Heart left ventricle (tissue), 16 donors: ENCODE results near the gene SNX30. TPM values are rescaled to one million over a fixed set of nuclear protein-coding genes. Genes with fewer than 3 reads are reported as not detected.

Experiments used
- ATAC-seq, 4 donors: fragments of 200-7000 bp; cut with Tn5 transposase; one replicate each; pipeline ENCODE4 v1.9.1; 2020 to 2022; ENCODE audit warnings: moderate library complexity in 4 of 4, mild to moderate bottlenecking in 3 of 4, moderate number of reproducible peaks in 1 of 4
- DNase-seq, 5 donors: peaks; one replicate each; pipeline ENCODE4 v3.0.0-alpha.2; 2020
- H3K27ac ChIP-seq, 12 donors: fragments of 200-600 bp; sonication (generic) in 4 of 12; one replicate each; pipeline versions ENCODE4 v1.5.0 to v1.8.0; 2016 to 2022; ENCODE audit warnings: mild to moderate bottlenecking in 2 of 12
- H3K27me3 ChIP-seq, 9 donors: fragments of 200-600 bp; sonication (generic) in 2 of 9; one replicate each; pipeline versions ENCODE4 v1.5.1 to v1.8.0; 2016 to 2022; ENCODE audit warnings: mild to moderate bottlenecking in 3 of 9
- H3K36me3 ChIP-seq, 9 donors: fragments of 200-600 bp; sonication (generic) in 2 of 9; one replicate each; pipeline versions ENCODE4 v1.5.0 to v1.8.0; 2018 to 2022; ENCODE audit warnings: mild to moderate bottlenecking in 2 of 9
- H3K4me1 ChIP-seq, 12 donors: fragments of 200-600 bp; sonication (generic) in 4 of 12; one replicate each; pipeline versions ENCODE4 v1.5.0 to v1.8.0; 2016 to 2022; ENCODE audit warnings: mild to moderate bottlenecking in 3 of 12
- H3K4me3 ChIP-seq, 12 donors: fragments of 200-600 bp; sonication (generic) in 4 of 12; one replicate each; pipeline versions ENCODE4 v1.5.0 to v1.8.0; 2017 to 2022; ENCODE audit warnings: mild to moderate bottlenecking in 9 of 12, moderate library complexity in 4 of 12
- H3K9me3 ChIP-seq, 12 donors: fragments of 200-600 bp; sonication (generic) in 4 of 12; one replicate each; pipeline versions ENCODE4 v1.5.0 to v1.8.0; 2016 to 2022; ENCODE audit warnings: mild to moderate bottlenecking in 1 of 12
- CTCF ChIP-seq, 12 donors: fragments of 200-600 bp; sonication (generic) in 4 of 12; IDR thresholded peaks; one replicate each; pipeline versions ENCODE4 v1.5.0 to v1.8.0; 2018 to 2022; ENCODE audit warnings: antibody characterized with exemption in 12 of 12, mild to moderate bottlenecking in 5 of 12
- POLR2A ChIP-seq, 2 donors: fragments of 450-650 bp; IDR thresholded peaks; one replicate each; pipeline ENCODE4 v1.6.1; 2017; ENCODE audit warnings: antibody characterized with exemption in 2 of 2, mild to moderate bottlenecking in 2 of 2, moderate library complexity in 2 of 2
- WGBS, 4 donors: extraction: QIAGEN DNeasy Blood & Tissue Kit in 2 of 4; methylation state at CpG; one replicate each; pipeline versions ENCODE4 v1.1.5 to v1.1.7; 2013 to 2018; 5-methylcytosine and 5-hydroxymethylcytosine counted together
- intact Hi-C, 10 donors: fragments of 100-400 bp; cut with DNase I; formaldehyde crosslinking; loops; one replicate each; pipeline versions ENCODE4 v1.11.1 to v1.14.2; 2022
- polyA plus RNA-seq, 2 donors: library from polyadenylated mRNA; stranded (reverse); fragments of 200-250 nt; gene quantifications; one replicate each; pipeline ENCODE4 v1.2.3, GENCODE V29; 2013
- total RNA-seq, 9 donors: library from RNA; depleted of rRNA in 2 of 9; stranded (reverse); fragments of >200 nt in 2 of 9; fragmentation: NEBNext Ultra II Directional in 3 of 9; extraction: Animal tissue kit (Norgen Biotek cat#: 25700) in 3 of 9; gene quantifications; one replicate each; pipeline versions ENCODE4 v1.1.0 to v1.2.4, GENCODE V29; 2016 to 2023
- donor health status: ischemic (EF 13 %, LVEDD 7.1; RV severe dilation, severe dysfunction).
- donor health status: healthy with polysubstance abuse.
- donor health status: DM: no; HTN: yes; CAD: no.
- donor health status: DM: no; HTN: no; CAD: no.
- donor health status: ischemic (EF 25% LVEDD 6.9; RV normal size, moderate dysfunction).
- donor health status: ischemic (EF 25% LVEDD 5.7; RV mildly dilated, moderate dysfunction).
- donor health status: healthy.
- donor health status: DM: yes; HTN: yes; CAD: no.
- donor health status: ischemic (EF 35%, LVEDD 5.7; RV mildly dilated, moderate dysfunction).
- donor health status: nonischemic (EF 11% LVEDD 7.7; RV severe dilation, severe dysfunction).
- donor health status: DM: yes; HTN: yes; CAD: no.
- donor health status: PGD.
- donor health status: ischemic (EF 29% LVEDD 5.4; RV normal size, mild dysfunction).
- donor health status: nonischemic (EF 23%, LVEDD 6.1; RV moderate dilation, normal function).

Gene SNX30
- total and polyA plus RNA-seq, 11 donors: 0.95 to 10.3 (median 3.8) TPM

GRCh38 chr9:112856843-112857242 is 106.3 kb downstream of the SNX30 start:
- TF ChIP-seq POLR2A (IDR thresholded peaks at IDR 0.05): no peak
- TF ChIP-seq CTCF (IDR thresholded peaks at IDR 0.05): no peak
- no peak for DNase-seq
- peaks cover 0 to 56% (median 4%) of the 10 kb centered on the region in 12 donors for H3K4me1 ChIP-seq
- WGBS, 4 donors: 74 to 79% (median 79%) methylated on average over 14 of the region's 14 CpGs
- H3K9me3 ChIP-seq: no peaks in the 10 kb centered on the region
- H3K36me3 ChIP-seq: peaks cover 0 to 14% (median 1%) of the 10 kb centered on the region in 9 donors
- no peak for ATAC-seq
- intact Hi-C loops: no loop called here
- no peaks in the 10 kb centered on the region for H3K27me3 ChIP-seq
- H3K27ac ChIP-seq: no peak overlapping the region
- H3K4me3 ChIP-seq: no peak overlapping the region

- H3K36me3 ChIP-seq: peaks cover 0 to 8% (median 0%) of the 10 kb centered on the region in 9 donors
- H3K27me3 ChIP-seq: no peaks in the 10 kb centered on the region
- peaks cover 0 to 68% (median 4%) of the 10 kb centered on the region in 12 donors for H3K4me1 ChIP-seq
- TF ChIP-seq POLR2A (IDR thresholded peaks at IDR 0.05) (no peak), CTCF (IDR thresholded peaks at IDR 0.05) (no peak)
- no peaks in the 10 kb centered on the region for H3K9me3 ChIP-seq
- H3K27ac ChIP-seq: peak overlapping the region in 1 of 12 donors; percentile 92
- no peak overlapping the region for H3K4me3 ChIP-seq
- 90 to 95% (median 93%) methylated on average over 6 of the region's 6 CpGs for WGBS, 4 donors
- intact Hi-C loops: no loop called here
- ATAC-seq (no peak), DNase-seq (no peak)
Observed at GRCh38 chr9:112858005-112858404, 107.4 kb downstream of the SNX30 start.

- peak overlapping the region in 1 of 12 donors; percentile 92 for H3K27ac ChIP-seq
- H3K4me3 ChIP-seq: no peak overlapping the region
- TF ChIP-seq CTCF (IDR thresholded peaks at IDR 0.05) (no peak), POLR2A (IDR thresholded peaks at IDR 0.05) (no peak)
- DNase-seq: no peak
- no peaks in the 10 kb centered on the region for H3K27me3 ChIP-seq
- peaks cover 0 to 74% (median 4%) of the 10 kb centered on the region in 12 donors for H3K4me1 ChIP-seq
- peaks cover 0 to 6% (median 0%) of the 10 kb centered on the region in 9 donors for H3K36me3 ChIP-seq
- peak in 3 of 4 donors; percentile 27 to 53 (median 52) for ATAC-seq
- intact Hi-C loops: no loop called here
- no peaks in the 10 kb centered on the region for H3K9me3 ChIP-seq
- 69 to 74% (median 71%) methylated on average over 6 of the region's 6 CpGs for WGBS, 4 donors
Observed at GRCh38 chr9:112858625-112859147, 108.1 kb downstream of the SNX30 start.

- Histone ChIP-seq H3K27me3 (no peaks in the 10 kb centered on the region), H3K9me3 (no peaks in the 10 kb centered on the region), H3K36me3 (peaks cover 0 to 4% (median 0%) of the 10 kb centered on the region in 9 donors), H3K27ac (peak overlapping the region in 1 of 12 donors; percentile 92), H3K4me1 (peaks cover 0 to 76% (median 4%) of the 10 kb centered on the region in 12 donors), H3K4me3 (no peak overlapping the region)
- no peak for DNase-seq
- ATAC-seq: no peak
- WGBS, 4 donors: 91 to 100% (median 95%) methylated on average over 1 of the region's 1 CpG
- no peak for TF ChIP-seq POLR2A (IDR thresholded peaks at IDR 0.05)
- TF ChIP-seq CTCF (IDR thresholded peaks at IDR 0.05): no peak
- intact Hi-C loops: no loop called here
Observed at GRCh38 chr9:112860451-112860850, 109.9 kb downstream of the SNX30 start.
